Tibial nerve (tissue), 4 donors: ENCODE data around the gene BCOR.

ENCODE experiments used
- CTCF ChIP-seq, 5 experiments: fragments of 200-600 bp in 3 of 5; fragments of 450-650 bp in 2 of 5; sonication (generic) in 3 of 5; IDR thresholded peaks; one replicate each; pipeline ENCODE4 v1.5.1; 2016 to 2019; ENCODE audit warnings: antibody characterized with exemption in 5 of 5, mild to moderate bottlenecking in 3 of 5, moderate library complexity in 2 of 5
- EP300 ChIP-seq, 2 donors: sonication (generic); formaldehyde crosslinking; IDR thresholded peaks; one replicate each; pipeline ENCODE4 v1.6.1; 2017; ENCODE audit warnings: antibody characterized with exemption in 2 of 2, mild to moderate bottlenecking in 1 of 2
- POLR2A ChIP-seq, 2 donors: fragments of 450-650 bp; IDR thresholded peaks; one replicate each; pipeline ENCODE4 v1.6.1; 2017; ENCODE audit warnings: antibody characterized with exemption in 2 of 2, mild to moderate bottlenecking in 2 of 2, moderate library complexity in 2 of 2

GRCh38 chrX:40111868-40112267, 14.1 kb upstream of the BCOR start:
- TF ChIP-seq POLR2A (IDR thresholded peaks at IDR 0.05) (no peak), CTCF (IDR thresholded peaks at IDR 0.05) (no peak), EP300 (IDR thresholded peaks at IDR 0.05) (no peak)
